Stimulated activated naive CD8-positive, alpha-beta T cell treated with anti-CD3 and anti-CD28 coated beads, Interleukin-15, Interleukin-2, amounts not matched to agents 100 ng/mL and 50 ng/mL, for 24 hours (primary cell): ENCODE data around the gene ZFYVE1.
"Not testable (repeated sequence)": the region's sequence is repeated elsewhere in the genome, so short reads cannot be mapped to it uniquely, and the experiment has no call there.

Source experiments
- H3K27ac Mint-ChIP-seq: one replicate; pipeline ENCODE4 v1.8.0; 2021; ENCODE audit warnings: mild to moderate bottlenecking, mixed read lengths
- H3K27me3 Mint-ChIP-seq: one replicate; pipeline ENCODE4 v1.8.0; 2021; ENCODE audit warnings: mixed read lengths
- H3K36me3 Mint-ChIP-seq: one replicate; pipeline ENCODE4 v1.8.0; 2021; ENCODE audit warnings: low read depth, mixed read lengths
- H3K4me1 Mint-ChIP-seq: one replicate; pipeline ENCODE4 v1.8.0; 2021; ENCODE audit warnings: low read depth, mixed read lengths
- H3K4me3 Mint-ChIP-seq: one replicate; pipeline ENCODE4 v1.8.0; 2021; ENCODE audit warnings: mild to moderate bottlenecking, mixed read lengths
- H3K9me3 Mint-ChIP-seq: one replicate; pipeline ENCODE4 v1.8.0; 2021; ENCODE audit warnings: mixed read lengths

ZFYVE1 gene

GRCh38 chr14:73026845-73027542 lies at the start of gene ZFYVE1:
TSS of gene ZFYVE1 (minus strand) at chr14:73027106. CDS start at chr14:73024508, 2,598 bp downstream.
- Mint-ChIP-seq H3K36me3 (peaks cover 17% of the 10 kb centered on the region), H3K4me3 (peak within 1 kb of the TSS; percentile 90), H3K27ac (peak within 1 kb of the TSS; percentile 75), H3K9me3 (no peaks in the 10 kb centered on the region), H3K4me1 (peaks cover 43% of the 10 kb centered on the region), H3K27me3 (no peaks in the 10 kb centered on the region)

- H3K36me3 Mint-ChIP-seq, result peaks cover 51% of the 10 kb centered on the region
- H3K4me3 Mint-ChIP-seq, result no peak overlapping the region
- no peaks in the 10 kb centered on the region for H3K9me3 Mint-ChIP-seq
These were observed 42.7 kb upstream of the ZFYVE1 start for GRCh38 chr14:73069585-73069984.

GRCh38 chr14:73058922-73059673 lies 32.2 kb upstream of the ZFYVE1 start:
- no peaks in the 10 kb centered on the region for H3K9me3 Mint-ChIP-seq
- H3K27me3 Mint-ChIP-seq, result no peaks in the 10 kb centered on the region
- H3K27ac Mint-ChIP-seq, result no peak overlapping the region
- H3K4me1 Mint-ChIP-seq, result peaks cover 56% of the 10 kb centered on the region
- H3K36me3 Mint-ChIP-seq, result peaks cover 38% of the 10 kb centered on the region
- H3K4me3 Mint-ChIP-seq, result no peak overlapping the region

More at GRCh38 chr14:73069585-73069984, 42.7 kb upstream of the ZFYVE1 start:
- Mint-ChIP-seq H3K27ac (no peak overlapping the region), H3K4me1 (peaks cover 25% of the 10 kb centered on the region), H3K27me3 (no peaks in the 10 kb centered on the region)

- no peak within 1 kb of the TSS for H3K4me3 Mint-ChIP-seq
- H3K27me3 Mint-ChIP-seq, result no peaks in the 10 kb centered on the region
These were observed 31.5 kb upstream of the ZFYVE1 start, which contains the start of gene RBM25 for GRCh38 chr14:73058224-73058921. TSS of gene RBM25 (plus strand) at chr14:73058534. CDS start at chr14:73071642, 13,108 bp downstream.

GRCh38 chr14:73057944-73058223 lies 31.0 kb upstream of the ZFYVE1 start:
- H3K36me3 Mint-ChIP-seq, result peaks cover 31% of the 10 kb centered on the region
- no peak overlapping the region for H3K4me3 Mint-ChIP-seq
- peaks cover 44% of the 10 kb centered on the region for H3K4me1 Mint-ChIP-seq
- no peaks in the 10 kb centered on the region for H3K27me3 Mint-ChIP-seq
- H3K27ac Mint-ChIP-seq, result no peak overlapping the region
- no peaks in the 10 kb centered on the region for H3K9me3 Mint-ChIP-seq

More at GRCh38 chr14:73058224-73058921, 31.5 kb upstream of the ZFYVE1 start, which contains the start of gene RBM25:
- Mint-ChIP-seq H3K4me1 (peaks cover 49% of the 10 kb centered on the region), H3K36me3 (peaks cover 31% of the 10 kb centered on the region), H3K9me3 (no peaks in the 10 kb centered on the region), H3K27ac (no peak within 1 kb of the TSS)

- H3K9me3 Mint-ChIP-seq, result no peaks in the 10 kb centered on the region
- peaks cover 9% of the 10 kb centered on the region for H3K36me3 Mint-ChIP-seq
- H3K27me3 Mint-ChIP-seq, result no peaks in the 10 kb centered on the region
- peaks cover 17% of the 10 kb centered on the region for H3K4me1 Mint-ChIP-seq
- no peak overlapping the region for H3K27ac Mint-ChIP-seq
- no peak overlapping the region for H3K4me3 Mint-ChIP-seq
These were observed 28.3 kb upstream of the ZFYVE1 start for GRCh38 chr14:73055251-73055650.

- Mint-ChIP-seq H3K4me1 (no peaks in the 10 kb centered on the region), H3K4me3 (no peak overlapping the region), H3K9me3 (no peaks in the 10 kb centered on the region), H3K27me3 (no peaks in the 10 kb centered on the region), H3K36me3 (no peaks in the 10 kb centered on the region), H3K27ac (no peak overlapping the region)
These were observed 22.5 kb upstream of the ZFYVE1 start for GRCh38 chr14:73049428-73049827.

- Mint-ChIP-seq H3K4me3 (no peak overlapping the region), H3K27ac (no peak overlapping the region), H3K4me1 (no peaks in the 10 kb centered on the region), H3K9me3 (no peaks in the 10 kb centered on the region), H3K27me3 (no peaks in the 10 kb centered on the region), H3K36me3 (no peaks in the 10 kb centered on the region)
These were observed 20.9 kb upstream of the ZFYVE1 start for GRCh38 chr14:73047808-73048207.

- not testable (repeated sequence) for H3K27ac Mint-ChIP-seq, H3K36me3 Mint-ChIP-seq, H3K27me3 Mint-ChIP-seq, H3K4me1 Mint-ChIP-seq, H3K9me3 Mint-ChIP-seq, H3K4me3 Mint-ChIP-seq
These were observed 10.0 kb upstream of the ZFYVE1 start for GRCh38 chr14:73036706-73037450.

GRCh38 chr14:73027984-73028383 lies 1.1 kb upstream of the ZFYVE1 start:
- Mint-ChIP-seq H3K36me3 (peaks cover 12% of the 10 kb centered on the region), H3K27ac (peak overlapping the region; percentile 75), H3K27me3 (no peaks in the 10 kb centered on the region), H3K4me3 (peak overlapping the region; percentile 90), H3K4me1 (peaks cover 34% of the 10 kb centered on the region), H3K9me3 (no peaks in the 10 kb centered on the region)

- Mint-ChIP-seq H3K36me3 (peaks cover 15% of the 10 kb centered on the region), H3K9me3 (no peaks in the 10 kb centered on the region), H3K27me3 (no peaks in the 10 kb centered on the region), H3K4me1 (peaks cover 37% of the 10 kb centered on the region), H3K4me3 (peak overlapping the region; percentile 90), H3K27ac (peak overlapping the region; percentile 75)
These were observed 640 bp upstream of the ZFYVE1 start for GRCh38 chr14:73027546-73027945.

GRCh38 chr14:73026243-73026844 lies 562 bp downstream of the ZFYVE1 start:
- Mint-ChIP-seq H3K27me3 (no peaks in the 10 kb centered on the region), H3K9me3 (no peaks in the 10 kb centered on the region), H3K36me3 (peaks cover 24% of the 10 kb centered on the region), H3K27ac (peak overlapping the region; percentile 74), H3K4me1 (peaks cover 49% of the 10 kb centered on the region), H3K4me3 (peak overlapping the region; percentile 90)

GRCh38 chr14:73025544-73025943 lies 1.4 kb downstream of the ZFYVE1 start:
- H3K9me3 Mint-ChIP-seq, result no peaks in the 10 kb centered on the region
- H3K36me3 Mint-ChIP-seq, result peaks cover 24% of the 10 kb centered on the region
- peaks cover 50% of the 10 kb centered on the region for H3K4me1 Mint-ChIP-seq
- H3K4me3 Mint-ChIP-seq, result peak overlapping the region; percentile 90
- no peak overlapping the region for H3K27ac Mint-ChIP-seq
- H3K27me3 Mint-ChIP-seq, result no peaks in the 10 kb centered on the region

- Mint-ChIP-seq H3K4me1 (peaks cover 41% of the 10 kb centered on the region), H3K36me3 (peaks cover 24% of the 10 kb centered on the region)
These were observed 4.9 kb downstream of the ZFYVE1 start for GRCh38 chr14:73022051-73022450.

More at GRCh38 chr14:73022051-73022450, 4.9 kb downstream of the ZFYVE1 start:
- Mint-ChIP-seq H3K27ac (no peak overlapping the region), H3K4me3 (no peak overlapping the region), H3K9me3 (no peaks in the 10 kb centered on the region), H3K27me3 (no peaks in the 10 kb centered on the region)
